ENCODE measurements around the gene QPRT. TPM values are rescaled to one million over a fixed set of nuclear protein-coding genes. Genes with fewer than 3 reads are reported as not detected.

QPRT gene
- total and polyA plus RNA-seq, 2 donors (not counting 3 experiments of a cell fraction or from before 2014, with no cell fraction given) = 0.40 to 0.44 TPM

GRCh38 chr16:29646947-29647346 is 32.0 kb upstream of the QPRT start:
- intact Hi-C loops (cut with micrococcal nuclease) = no loop called here
- H3K27me3 ChIP-seq (ENCODE audit: control insufficient read depth in 2 of 2, insufficient read depth in 2 of 2, low read length in 2 of 2) = peaks cover 0 to 3% of the 10 kb centered on the region in 2 experiments

GRCh38 chr16:29649588-29650494 is 29.1 kb upstream of the QPRT start:
- dilution Hi-C loops (cut with MboI; ENCODE audit: extremely low pct_ligation_motif_present, low sequenced_read_pairs) (no loop called here), intact Hi-C loops (cut with micrococcal nuclease) (no loop called here)
- FAIRE-seq (no peak), DNase-seq (ENCODE audit: low read depth, low spot score) (no peak)
- peaks cover 0 to 3% of the 10 kb centered on the region in 2 experiments for H3K27me3 ChIP-seq (ENCODE audit: control insufficient read depth in 2 of 2, insufficient read depth in 2 of 2, low read length in 2 of 2)
- ChIA-PET POLR2A (no interaction called here), CTCF (interaction anchor here (1.5 kb wide), 1 partner anchor 51 kb away, joined by 3 read pairs; no protein-coding TSS in a partner anchor)
- H3K4me2 ChIP-seq (ENCODE audit: insufficient read depth, low read length) = no peak overlapping the region
- no peaks in the 10 kb centered on the region for H3K9me1 ChIP-seq (replicated peaks; ENCODE audit: control insufficient read depth, extremely low read depth, insufficient read depth, low read length)
- H3K4me3 ChIP-seq (replicated peaks in 1 of 3; ENCODE audit: insufficient read depth in 1 of 3, low read depth in 1 of 3, low read length in 3 of 3) = no peak overlapping the region
- H3K9me3 ChIP-seq (replicated peaks; ENCODE audit: control insufficient read depth, insufficient read depth, low read length) = no peaks in the 10 kb centered on the region
- H3K9ac ChIP-seq (replicated peaks; ENCODE audit: extremely low read depth, insufficient read depth, low read length) = no peak overlapping the region
- no peaks in the 10 kb centered on the region for H3K4me1 ChIP-seq (ENCODE audit: control insufficient read depth, extremely low read depth, insufficient read depth, low read length)
- no peak overlapping the region for H3K27ac ChIP-seq (ENCODE audit: insufficient read depth, low read depth, low read length)
- no TSS peak for BruUV-seq (replicated peaks)
- no peaks in the 10 kb centered on the region for H3K79me2 ChIP-seq (ENCODE audit: control insufficient read depth, insufficient read depth, low read length)
- no peak for TF ChIP-seq POLR2AphosphoS5 (IDR thresholded peaks at IDR 0.05; ENCODE audit: insufficient read depth, low read depth, low read length)
- no peak for TF ChIP-seq POLR2A (IDR thresholded peaks at IDR 0.05; ENCODE audit: low read depth, low read length)
- TF ChIP-seq MAX (IDR thresholded peaks at IDR 0.05; ENCODE audit: insufficient read depth, insufficient read length) = no peak
- TF ChIP-seq MYC (IDR thresholded peaks at IDR 0.05; ENCODE audit: low read depth, low read length) = no peak
- no peak for TF ChIP-seq CTCF (IDR thresholded peaks at IDR 0.05; ENCODE audit: extremely low read depth in 1 of 2, insufficient read depth in 1 of 2, low read depth in 1 of 2, low read length in 2 of 2)
- no peak for TF ChIP-seq JUN (IDR thresholded peaks at IDR 0.05; ENCODE audit: borderline replicate concordance, insufficient read depth, insufficient read length, low read depth)
- TF ChIP-seq GATA2 (IDR thresholded peaks at IDR 0.05; ENCODE audit: insufficient read depth, insufficient read length, low read depth, low read length) = no peak
- TF ChIP-seq EZH2 (IDR thresholded peaks at IDR 0.05; ENCODE audit: borderline replicate concordance, low read depth, low read length, severe bottlenecking) = no peak
- no peak for TF ChIP-seq FOS (IDR thresholded peaks at IDR 0.05; ENCODE audit: borderline replicate concordance, insufficient read depth, low read length)
- no peak overlapping the region for H2AFZ ChIP-seq (ENCODE audit: low read depth, low read length)
- no peaks in the 10 kb centered on the region for H4K20me1 ChIP-seq (replicated peaks; ENCODE audit: control insufficient read depth, extremely low read depth, insufficient read depth, low read length)
- no peaks in the 10 kb centered on the region for H3K36me3 ChIP-seq (ENCODE audit: control insufficient read depth in 2 of 2, extremely low read depth in 1 of 2, insufficient read depth in 2 of 2, low read length in 2 of 2)

More at GRCh38 chr16:29646947-29647346, 32.0 kb upstream of the QPRT start:
- dilution Hi-C loops (cut with MboI; ENCODE audit: extremely low pct_ligation_motif_present, low sequenced_read_pairs) = no loop called here
- TF ChIP-seq MYC (IDR thresholded peaks at IDR 0.05; ENCODE audit: low read depth, low read length) (no peak), FOS (IDR thresholded peaks at IDR 0.05; ENCODE audit: borderline replicate concordance, insufficient read depth, low read length) (no peak), EZH2 (IDR thresholded peaks at IDR 0.05; ENCODE audit: borderline replicate concordance, low read depth, low read length, severe bottlenecking) (no peak)
- ChIA-PET POLR2A (no interaction called here), CTCF (interaction anchor here (1.0 kb wide), 1 partner anchor 9 kb away, joined by 3 read pairs; no protein-coding TSS in a partner anchor)
- Histone ChIP-seq H3K4me1 (ENCODE audit: control insufficient read depth, extremely low read depth, insufficient read depth, low read length) (no peaks in the 10 kb centered on the region), H3K9me3 (replicated peaks; ENCODE audit: control insufficient read depth, insufficient read depth, low read length) (no peaks in the 10 kb centered on the region), H3K79me2 (ENCODE audit: control insufficient read depth, insufficient read depth, low read length) (no peaks in the 10 kb centered on the region), H3K4me2 (ENCODE audit: insufficient read depth, low read length) (no peak overlapping the region), H3K9ac (replicated peaks; ENCODE audit: extremely low read depth, insufficient read depth, low read length) (no peak overlapping the region), H3K9me1 (replicated peaks; ENCODE audit: control insufficient read depth, extremely low read depth, insufficient read depth, low read length) (no peaks in the 10 kb centered on the region), H3K4me3 (replicated peaks in 1 of 3; ENCODE audit: insufficient read depth in 1 of 3, low read depth in 1 of 3, low read length in 3 of 3) (no peak overlapping the region), H3K36me3 (ENCODE audit: control insufficient read depth in 2 of 2, extremely low read depth in 1 of 2, insufficient read depth in 2 of 2, low read length in 2 of 2) (no peaks in the 10 kb centered on the region), H4K20me1 (replicated peaks; ENCODE audit: control insufficient read depth, extremely low read depth, insufficient read depth, low read length) (no peaks in the 10 kb centered on the region), H2AFZ (ENCODE audit: low read depth, low read length) (no peak overlapping the region), H3K27ac (ENCODE audit: insufficient read depth, low read depth, low read length) (no peak overlapping the region)
- FAIRE-seq (no peak), DNase-seq (ENCODE audit: low read depth, low spot score) (no peak)
- no TSS peak for BruUV-seq (replicated peaks)

Data from endothelial cell of umbilical vein (primary cell).